ENCODE results near the gene PRDM2. TPM values are rescaled to one million over a fixed set of nuclear protein-coding genes. Genes with fewer than 3 reads are reported as not detected.

Gene PRDM2
- total RNA-seq, 1 donor from 2014 or later, result 88.3 TPM

- Mint-ChIP-seq H3K27ac (ENCODE audit: unreplicated experiment) (no peak overlapping the region), H3K27me3 (ENCODE audit: unreplicated experiment) (no peaks in the 10 kb centered on the region), H3K4me3 (ENCODE audit: unreplicated experiment) (no peak overlapping the region)
These were observed 129.3 kb downstream of the PRDM2 start for GRCh38 chr1:13829152-13829769.

GRCh38 chr1:13830170-13830569, 130.2 kb downstream of the PRDM2 start:
- Mint-ChIP-seq H3K4me3 (ENCODE audit: unreplicated experiment) (no peak overlapping the region), H3K36me3 (ENCODE audit: unreplicated experiment) (peaks cover 9% of the 10 kb centered on the region), H3K27ac (ENCODE audit: unreplicated experiment) (no peak overlapping the region), H3K4me1 (ENCODE audit: low read depth, unreplicated experiment) (no peaks in the 10 kb centered on the region), H3K9me3 (ENCODE audit: unreplicated experiment) (no peaks in the 10 kb centered on the region), H3K27me3 (ENCODE audit: unreplicated experiment) (no peaks in the 10 kb centered on the region)
- no peak for TF ChIP-seq CTCF (IDR thresholded peaks at IDR 0.05; ENCODE audit: partially characterized antibody, unreplicated experiment)
- DNase-seq, result no peak

More at GRCh38 chr1:13829152-13829769, 129.3 kb downstream of the PRDM2 start:
- peak; percentile 15 for TF ChIP-seq CTCF (IDR thresholded peaks at IDR 0.05; ENCODE audit: partially characterized antibody, unreplicated experiment)
- peaks cover 17% of the 10 kb centered on the region for H3K36me3 Mint-ChIP-seq (ENCODE audit: unreplicated experiment)
- no peaks in the 10 kb centered on the region for H3K4me1 Mint-ChIP-seq (ENCODE audit: low read depth, unreplicated experiment)
- peaks cover 3% of the 10 kb centered on the region for H3K9me3 Mint-ChIP-seq (ENCODE audit: unreplicated experiment)
- no peak for DNase-seq

- Mint-ChIP-seq H3K4me1 (ENCODE audit: low read depth, unreplicated experiment) (no peaks in the 10 kb centered on the region), H3K4me3 (ENCODE audit: unreplicated experiment) (no peak overlapping the region), H3K36me3 (ENCODE audit: unreplicated experiment) (peaks cover 6% of the 10 kb centered on the region), H3K9me3 (ENCODE audit: unreplicated experiment) (no peaks in the 10 kb centered on the region), H3K27ac (ENCODE audit: unreplicated experiment) (no peak overlapping the region), H3K27me3 (ENCODE audit: unreplicated experiment) (no peaks in the 10 kb centered on the region)
- DNase-seq, result no peak
- no peak for TF ChIP-seq CTCF (IDR thresholded peaks at IDR 0.05; ENCODE audit: partially characterized antibody, unreplicated experiment)
These were observed 130.8 kb downstream of the PRDM2 start for GRCh38 chr1:13830616-13831280.

- Mint-ChIP-seq H3K36me3 (ENCODE audit: unreplicated experiment) (no peaks in the 10 kb centered on the region), H3K27me3 (ENCODE audit: unreplicated experiment) (no peaks in the 10 kb centered on the region), H3K9me3 (ENCODE audit: unreplicated experiment) (no peaks in the 10 kb centered on the region), H3K27ac (ENCODE audit: unreplicated experiment) (no peak overlapping the region), H3K4me3 (ENCODE audit: unreplicated experiment) (no peak overlapping the region), H3K4me1 (ENCODE audit: low read depth, unreplicated experiment) (no peaks in the 10 kb centered on the region)
- no peak for TF ChIP-seq CTCF (IDR thresholded peaks at IDR 0.05; ENCODE audit: partially characterized antibody, unreplicated experiment)
- no peak for DNase-seq
These were observed 132.1 kb downstream of the PRDM2 start for GRCh38 chr1:13832100-13832499.

GRCh38 chr1:13832536-13832935, 132.5 kb downstream of the PRDM2 start:
- H3K36me3 Mint-ChIP-seq (ENCODE audit: unreplicated experiment), result no peaks in the 10 kb centered on the region
- H3K27ac Mint-ChIP-seq (ENCODE audit: unreplicated experiment), result no peak overlapping the region
- no peaks in the 10 kb centered on the region for H3K27me3 Mint-ChIP-seq (ENCODE audit: unreplicated experiment)
- no peak for DNase-seq
- H3K9me3 Mint-ChIP-seq (ENCODE audit: unreplicated experiment), result no peaks in the 10 kb centered on the region
- no peak for TF ChIP-seq CTCF (IDR thresholded peaks at IDR 0.05; ENCODE audit: partially characterized antibody, unreplicated experiment)
- H3K4me3 Mint-ChIP-seq (ENCODE audit: unreplicated experiment), result no peak overlapping the region
- H3K4me1 Mint-ChIP-seq (ENCODE audit: low read depth, unreplicated experiment), result no peaks in the 10 kb centered on the region

All from glutamatergic neuron (in vitro differentiated cells).